PC-3 (cell line): Measurements from ENCODE around the gene CACNA1C.

Experiments
- EZH2 ChIP-seq: fragments of 300-600 bp; sonication (generic); IDR thresholded peaks from one replicate; pipeline ENCODE4 v1.6.1; 2017; ENCODE audit warnings: antibody characterized with exemption, mild to moderate bottlenecking, low read length; ENCODE audit not compliant: unreplicated experiment
- EZH2phosphoT487 ChIP-seq: fragments of 300-600 bp; sonication (generic); IDR thresholded peaks from 2 replicates; pipeline ENCODE4 v1.6.1; 2018; ENCODE audit warnings: mild to moderate bottlenecking, antibody characterized with exemption, low read length, borderline replicate concordance
- TF ChIP-seq, protein P1 (sequence below): fragments of 300-600 bp; sonication (generic); conservative IDR thresholded peaks from 2 replicates; pipeline ENCODE4 v1.5.1; 2017; ENCODE audit warnings: antibody characterized with exemption, low read depth, mild to moderate bottlenecking, low read length

DNA sequence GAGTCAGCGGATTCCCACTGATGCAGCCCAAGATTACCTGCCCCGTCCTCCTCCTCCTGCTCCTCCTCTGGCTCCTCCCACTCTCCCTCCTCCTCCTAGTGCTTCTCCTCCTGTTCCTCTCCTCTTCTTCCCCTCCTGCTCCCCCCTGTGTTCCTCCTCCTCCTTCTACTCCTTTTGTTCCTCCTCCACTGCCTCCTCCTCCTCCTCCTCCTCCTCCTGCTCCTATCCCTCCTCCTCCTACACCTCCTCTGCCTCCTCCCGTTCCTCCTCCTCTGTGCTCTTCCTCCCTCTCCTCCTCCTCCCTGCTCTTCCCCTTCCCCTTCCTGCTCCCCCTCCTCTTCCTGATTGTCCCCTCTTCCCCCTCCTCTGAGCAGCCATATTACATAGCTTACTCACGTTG is 141.3 kb downstream of the CACNA1C start:
- TF ChIP-seq, protein P1, sequence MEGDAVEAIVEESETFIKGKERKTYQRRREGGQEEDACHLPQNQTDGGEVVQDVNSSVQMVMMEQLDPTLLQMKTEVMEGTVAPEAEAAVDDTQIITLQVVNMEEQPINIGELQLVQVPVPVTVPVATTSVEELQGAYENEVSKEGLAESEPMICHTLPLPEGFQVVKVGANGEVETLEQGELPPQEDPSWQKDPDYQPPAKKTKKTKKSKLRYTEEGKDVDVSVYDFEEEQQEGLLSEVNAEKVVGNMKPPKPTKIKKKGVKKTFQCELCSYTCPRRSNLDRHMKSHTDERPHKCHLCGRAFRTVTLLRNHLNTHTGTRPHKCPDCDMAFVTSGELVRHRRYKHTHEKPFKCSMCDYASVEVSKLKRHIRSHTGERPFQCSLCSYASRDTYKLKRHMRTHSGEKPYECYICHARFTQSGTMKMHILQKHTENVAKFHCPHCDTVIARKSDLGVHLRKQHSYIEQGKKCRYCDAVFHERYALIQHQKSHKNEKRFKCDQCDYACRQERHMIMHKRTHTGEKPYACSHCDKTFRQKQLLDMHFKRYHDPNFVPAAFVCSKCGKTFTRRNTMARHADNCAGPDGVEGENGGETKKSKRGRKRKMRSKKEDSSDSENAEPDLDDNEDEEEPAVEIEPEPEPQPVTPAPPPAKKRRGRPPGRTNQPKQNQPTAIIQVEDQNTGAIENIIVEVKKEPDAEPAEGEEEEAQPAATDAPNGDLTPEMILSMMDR, result no peak
- no peak for TF ChIP-seq EZH2
- no peak for TF ChIP-seq EZH2phosphoT487
